G401.6 (cell line): ENCODE data around the gene PADI4.

Source experiments
- FAIRE-seq: peaks from 2 replicates; lab custom pipeline; 2012; peaks lifted over from hg19 to GRCh38; lab: Jason Lieb, UNC

Gene PADI4

DNA sequence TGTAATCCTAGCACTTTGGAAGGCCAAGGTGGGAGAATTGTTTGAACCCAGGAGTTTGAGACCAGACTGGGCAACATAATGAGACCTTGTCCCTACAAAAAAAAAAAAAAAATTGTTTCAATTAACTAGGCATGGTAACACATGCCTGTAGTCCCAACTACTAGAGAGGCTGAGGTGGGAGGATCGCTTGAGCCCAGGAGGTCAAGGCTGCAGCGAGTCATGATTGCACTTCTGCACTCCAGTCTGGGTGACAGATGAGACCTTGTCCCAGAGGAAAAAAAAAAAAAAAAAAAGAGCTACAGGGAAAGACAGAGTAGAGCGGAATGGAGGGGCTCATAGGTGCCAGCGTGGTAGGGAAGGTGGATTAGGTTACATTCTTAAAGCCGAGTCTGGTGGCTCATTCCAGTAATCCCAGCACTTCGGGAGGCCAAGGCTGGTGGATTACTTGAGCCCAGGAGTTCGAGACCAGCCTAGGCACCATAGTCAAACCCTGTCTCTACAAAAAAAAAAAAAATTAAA is 43.0 kb downstream of the PADI4 start:
- no peak for FAIRE-seq

DNA sequence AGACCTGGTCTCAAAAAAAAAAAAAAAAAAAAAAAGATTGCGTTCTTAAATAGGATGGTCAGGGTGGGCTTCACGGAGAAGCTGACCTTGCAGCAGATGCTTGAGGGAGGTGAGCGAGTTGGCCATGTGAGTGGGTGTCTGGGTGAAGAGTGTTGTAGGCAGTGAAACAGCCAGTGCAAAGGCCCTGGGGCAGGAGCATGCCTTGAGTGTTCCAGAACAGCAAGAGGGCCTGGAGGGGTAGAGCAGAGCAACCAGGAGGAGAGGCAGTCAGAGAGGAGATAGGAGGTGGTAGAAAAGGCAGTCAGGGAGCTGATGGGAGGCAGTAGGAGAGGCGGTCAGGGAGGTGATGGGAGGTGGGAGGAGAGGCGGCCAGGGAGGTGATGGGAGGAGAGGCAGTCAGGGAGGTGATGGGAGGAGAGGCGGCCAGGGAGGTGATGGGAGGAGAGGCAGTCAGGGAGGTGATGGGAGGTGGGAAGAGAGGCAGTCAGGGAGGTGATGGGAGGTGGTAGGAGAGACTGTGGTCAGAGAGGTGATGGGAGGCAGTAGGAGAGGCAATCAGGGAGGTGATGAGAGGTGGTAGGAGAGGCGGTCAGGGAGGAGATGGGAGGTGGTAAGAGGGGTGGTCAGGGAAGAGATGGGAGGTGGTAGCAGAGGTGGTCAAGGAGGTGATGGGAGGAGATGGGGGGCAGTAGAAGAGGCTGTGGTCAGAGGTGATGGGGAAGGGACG is 43.8 kb downstream of the PADI4 start:
- no peak for FAIRE-seq

- no peak for FAIRE-seq
These were observed 44.5 kb downstream of the PADI4 start for GRCh38 chr1:17352419-17352909.

GRCh38 chr1:17355898-17356297 is 47.9 kb downstream of the PADI4 start:
- FAIRE-seq = no peak

- FAIRE-seq = no peak
These were observed 48.5 kb downstream of the PADI4 start for GRCh38 chr1:17356387-17357026.

DNA sequence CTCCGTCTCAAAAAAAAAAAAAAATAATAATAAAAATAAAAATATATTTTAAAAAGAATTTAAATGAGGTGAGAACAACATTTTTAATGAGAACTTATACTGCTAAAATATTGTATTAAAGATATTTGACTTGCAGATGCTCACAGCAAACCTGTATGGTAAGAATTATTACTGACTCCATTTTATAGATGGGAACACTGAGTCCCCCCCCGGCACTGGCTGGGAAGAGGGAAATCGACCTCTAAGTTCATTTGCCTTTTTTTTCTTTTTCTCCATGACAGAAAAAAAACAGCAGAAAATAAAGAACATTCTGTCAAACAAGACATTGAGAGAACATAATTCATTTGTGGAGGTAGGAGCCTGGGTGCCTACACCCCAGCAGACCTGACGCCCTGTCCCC is 50.6 kb downstream of the PADI4 start:
- no peak for FAIRE-seq

DNA sequence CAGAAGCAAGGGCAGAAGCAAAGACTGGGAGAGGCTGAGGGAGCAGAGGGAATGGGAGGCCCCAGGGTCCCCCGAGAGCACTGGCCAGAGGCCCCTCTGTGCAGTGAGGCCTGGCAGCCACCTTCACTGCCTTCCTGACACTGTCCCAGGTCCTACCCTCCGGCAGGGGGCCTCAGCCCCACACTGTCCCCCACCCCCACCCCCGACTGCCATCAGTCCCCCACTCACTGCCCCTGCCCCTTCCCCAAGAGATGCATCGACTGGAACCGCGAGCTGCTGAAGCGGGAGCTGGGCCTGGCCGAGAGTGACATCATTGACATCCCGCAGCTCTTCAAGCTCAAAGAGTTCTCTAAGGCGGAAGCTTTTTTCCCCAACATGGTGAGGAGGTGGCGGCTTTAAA is 51.0 kb downstream of the PADI4 start:
- no peak for FAIRE-seq

- no peak for FAIRE-seq
These were observed 51.8 kb downstream of the PADI4 start for GRCh38 chr1:17359808-17360207.

DNA sequence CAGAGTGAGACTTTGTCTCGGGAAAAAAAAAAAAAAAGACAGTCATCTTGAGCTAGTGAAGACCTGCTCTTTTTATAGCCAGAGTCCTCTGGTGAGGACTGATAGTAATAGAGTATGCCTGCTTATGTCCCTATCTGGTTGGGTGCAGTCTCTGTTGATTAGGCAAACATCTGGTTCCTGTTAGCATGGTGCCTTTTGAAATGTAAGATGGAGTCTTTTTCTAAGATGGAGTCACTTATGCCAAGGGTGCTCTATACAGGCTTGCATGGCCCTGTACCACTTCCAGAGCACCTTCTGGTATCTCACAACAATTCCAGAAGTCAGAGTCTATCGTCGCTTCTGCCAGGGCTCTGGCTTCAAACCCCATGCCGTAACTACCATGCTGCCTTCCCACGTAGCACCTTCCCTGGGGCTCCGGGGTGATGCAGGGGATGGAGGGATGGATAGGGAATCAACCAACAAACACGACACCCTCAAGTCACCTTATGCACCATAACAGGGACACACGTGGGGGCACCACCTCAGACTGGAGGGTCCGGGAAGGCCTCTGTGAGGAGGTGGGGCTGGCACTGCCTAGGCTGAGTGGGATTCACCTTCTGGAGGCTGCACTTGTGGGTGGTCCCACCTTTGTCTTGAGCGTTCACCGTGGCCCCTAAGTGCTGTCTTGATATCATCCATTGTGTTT is 52.4 kb downstream of the PADI4 start:
- FAIRE-seq = no peak

DNA sequence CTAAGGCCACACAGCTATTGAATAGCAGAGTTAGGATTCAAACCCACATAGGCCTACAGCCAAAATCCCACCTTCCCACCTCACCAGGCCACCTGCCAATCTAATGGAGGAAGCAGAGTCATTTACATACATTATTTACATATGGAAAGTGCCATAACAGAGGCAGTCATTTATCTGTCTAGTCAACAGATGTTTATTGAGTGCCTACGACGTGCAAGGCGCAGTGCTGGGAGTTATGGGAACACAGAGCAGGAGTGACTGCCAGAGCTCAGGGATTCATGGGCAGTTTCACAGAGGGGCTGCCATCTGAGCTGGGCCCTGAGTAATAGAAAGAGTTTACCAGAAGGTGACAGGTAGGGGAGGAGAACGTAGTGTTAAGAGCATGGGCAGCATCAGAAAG is 53.7 kb downstream of the PADI4 start:
- no peak for FAIRE-seq

DNA sequence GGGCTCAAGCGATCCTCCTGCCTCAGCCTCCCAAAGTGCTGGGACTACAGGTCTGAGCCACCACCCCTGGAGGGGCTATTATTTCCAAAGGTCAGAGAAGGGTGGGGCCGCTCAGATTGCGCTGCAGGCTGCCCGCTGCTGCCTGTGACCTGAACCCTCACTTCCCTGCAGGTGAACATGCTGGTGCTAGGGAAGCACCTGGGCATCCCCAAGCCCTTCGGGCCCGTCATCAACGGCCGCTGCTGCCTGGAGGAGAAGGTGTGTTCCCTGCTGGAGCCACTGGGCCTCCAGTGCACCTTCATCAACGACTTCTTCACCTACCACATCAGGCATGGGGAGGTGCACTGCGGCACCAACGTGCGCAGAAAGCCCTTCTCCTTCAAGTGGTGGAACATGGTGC is 55.4 kb downstream of the PADI4 start:
- no peak for FAIRE-seq

DNA sequence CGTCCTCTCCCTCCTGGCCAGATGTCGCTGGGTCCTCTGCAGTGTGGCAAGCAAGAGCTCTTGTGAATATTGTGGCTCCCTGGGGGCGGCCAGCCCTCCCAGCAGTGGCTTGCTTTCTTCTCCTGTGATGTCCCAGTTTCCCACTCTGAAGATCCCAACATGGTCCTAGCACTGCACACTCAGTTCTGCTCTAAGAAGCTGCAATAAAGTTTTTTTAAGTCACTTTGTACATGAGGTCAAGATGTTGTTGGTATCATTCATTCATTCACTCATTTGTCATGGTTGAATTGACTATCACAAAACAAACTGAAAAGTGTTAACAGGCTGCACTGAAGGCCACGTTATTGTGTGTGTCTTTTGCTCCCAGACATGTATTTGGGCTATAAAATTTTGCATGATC is 55.8 kb downstream of the PADI4 start:
- no peak for FAIRE-seq

DNA sequence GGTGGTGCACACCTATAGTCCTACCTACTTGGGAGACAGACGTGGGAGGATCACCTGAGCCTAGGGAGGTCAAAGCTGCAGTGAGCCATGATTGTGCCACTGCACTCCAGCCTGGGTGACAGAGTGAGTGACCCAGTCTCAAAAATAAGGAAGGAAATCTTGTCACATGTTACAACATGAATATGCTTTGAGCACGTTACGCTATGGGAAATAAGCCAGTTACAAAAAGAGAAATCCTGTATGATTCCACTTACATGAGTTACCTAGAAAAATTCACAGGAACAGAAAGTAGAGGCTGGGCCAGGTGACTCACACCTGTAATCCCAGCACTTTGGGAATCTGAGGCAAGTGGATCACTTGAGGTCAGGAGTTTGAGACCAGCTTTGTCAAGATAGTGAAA is 57.3 kb downstream of the PADI4 start:
- FAIRE-seq = no peak

- no peak for FAIRE-seq
These were observed 61.5 kb downstream of the PADI4 start for GRCh38 chr1:17369466-17369865.

DNA sequence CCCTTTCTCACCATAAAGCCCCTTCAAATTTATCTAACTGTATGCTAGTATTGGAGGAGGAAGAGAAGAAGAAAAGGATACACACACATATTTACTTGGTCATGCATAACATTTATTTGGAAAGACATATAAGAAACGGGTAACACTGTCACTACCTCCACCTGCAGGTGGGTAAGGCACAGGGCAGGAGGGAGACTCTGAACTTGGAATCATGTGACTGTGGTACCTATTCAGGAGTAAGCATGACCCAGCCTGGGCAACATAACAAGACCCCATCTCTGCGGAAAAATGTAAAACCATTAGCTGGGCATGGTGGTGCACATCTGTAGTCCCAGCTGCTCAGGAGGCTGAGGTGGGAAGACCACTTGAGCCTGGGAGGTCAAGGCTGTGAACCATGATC is 62.6 kb downstream of the PADI4 start:
- FAIRE-seq = no peak

DNA sequence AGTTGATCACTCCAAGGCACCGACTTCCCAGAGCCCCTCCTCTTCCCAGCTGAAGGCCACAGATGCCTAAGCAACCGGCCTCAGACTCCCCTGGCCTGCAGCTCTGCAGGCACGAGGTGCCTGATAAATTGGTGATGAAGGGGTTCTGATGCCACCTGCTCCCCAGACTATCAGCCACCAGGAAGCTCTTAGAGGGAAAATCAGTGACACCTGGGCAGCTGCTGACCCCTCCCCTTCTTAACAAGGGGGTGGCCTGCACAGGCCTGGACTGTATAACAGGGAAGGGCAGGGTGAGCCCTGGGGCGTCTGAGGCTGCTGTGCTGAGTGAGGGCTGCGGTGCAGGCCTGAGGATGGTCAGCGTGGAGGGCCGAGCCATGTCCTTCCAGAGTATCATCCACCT is 63.9 kb downstream of the PADI4 start, which contains the start of gene PADI6:
Gene PADI6 (plus strand): TSS at position 301 of the 400 bp plus-strand sequence. CDS start 50 bp downstream, at position 351.
- no peak for FAIRE-seq

- FAIRE-seq = no peak
These were observed 65.0 kb downstream of the PADI4 start for GRCh38 chr1:17372955-17373354.

DNA sequence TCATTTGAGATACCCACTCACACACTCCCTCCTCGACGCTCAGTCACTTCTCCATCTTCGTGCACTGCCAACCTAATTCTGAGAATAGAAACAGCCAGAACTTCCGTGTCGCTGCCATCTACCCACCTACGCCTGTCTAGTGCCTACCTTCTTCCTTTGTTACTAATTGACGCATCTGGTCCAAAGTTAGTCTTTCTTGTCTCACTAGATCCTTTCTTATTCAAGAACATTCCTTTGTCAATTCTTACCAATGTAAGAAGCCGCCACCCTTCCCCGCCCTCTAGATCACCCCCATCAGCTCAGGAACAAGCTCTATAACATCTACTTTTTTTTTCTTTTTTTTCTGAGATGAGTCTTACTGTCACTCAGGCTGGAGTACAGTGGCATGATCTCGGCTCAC is 67.7 kb downstream of the PADI4 start:
- FAIRE-seq = no peak

- FAIRE-seq = no peak
These were observed 69.4 kb downstream of the PADI4 start for GRCh38 chr1:17377325-17377953.

DNA sequence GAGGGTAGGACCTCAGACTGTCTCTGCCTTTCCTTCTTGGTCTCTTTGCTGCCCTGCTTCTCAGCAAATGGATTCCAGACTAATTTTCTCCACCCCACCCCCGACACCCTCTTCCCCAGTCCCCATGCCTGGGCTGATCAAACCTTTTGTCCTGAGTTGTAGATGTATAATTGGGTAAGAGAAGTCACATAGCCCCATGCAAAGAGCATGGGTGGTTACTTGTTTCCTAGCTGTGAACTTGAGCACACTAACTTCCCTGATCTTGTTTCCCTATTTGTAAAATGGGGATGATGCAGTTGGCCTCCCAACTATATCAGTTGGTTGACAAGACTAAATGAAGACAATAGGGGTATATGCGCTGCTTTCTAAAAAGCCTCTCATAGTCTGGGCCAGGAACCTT is 73.2 kb downstream of the PADI4 start:
- no peak for FAIRE-seq

DNA sequence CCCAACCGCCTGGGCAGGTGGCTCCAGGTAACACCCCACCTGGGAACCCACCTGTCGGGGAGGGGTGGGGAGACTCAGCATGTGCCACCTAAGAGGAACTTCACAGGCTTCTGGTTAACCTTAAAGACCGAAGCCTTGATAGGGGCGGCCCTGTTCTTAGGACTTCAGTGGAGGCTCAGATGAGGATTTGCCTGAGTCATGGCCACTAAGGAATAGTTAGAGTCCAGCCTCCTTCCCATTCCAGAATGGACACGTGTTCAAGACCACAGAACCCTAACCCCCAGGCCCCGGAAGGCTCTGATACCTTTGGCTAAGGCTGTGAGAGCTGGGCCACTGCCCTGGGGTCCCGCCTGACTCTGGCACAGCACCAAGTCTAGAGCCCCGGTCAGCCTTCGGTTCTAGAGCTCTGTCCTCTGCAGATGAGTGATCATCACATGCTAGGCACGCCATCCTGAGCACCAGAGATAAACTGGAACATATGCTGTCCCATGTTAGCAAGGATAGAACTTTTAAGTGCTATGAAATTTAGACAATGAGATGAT is 84.3 kb downstream of the PADI4 start:
- FAIRE-seq = no peak

DNA sequence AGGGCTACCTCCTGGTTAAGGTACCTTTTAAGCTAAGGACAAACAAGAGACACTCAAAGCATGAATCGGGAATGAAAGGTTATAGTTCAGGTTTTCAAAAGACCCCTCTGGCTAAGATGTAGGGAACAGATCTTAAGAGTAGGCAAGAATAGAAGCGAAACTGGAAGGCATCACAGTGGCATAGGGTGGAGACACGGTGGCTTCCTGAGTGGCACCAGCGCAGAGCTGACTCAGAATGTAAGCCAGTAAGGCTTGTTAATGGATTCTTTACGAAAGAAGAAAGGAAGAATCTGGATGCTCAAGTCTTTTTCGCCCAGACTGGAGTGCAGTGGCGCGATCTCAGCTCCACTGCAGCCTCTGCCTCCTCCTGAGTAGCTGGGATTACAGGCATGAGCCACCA is 85.2 kb downstream of the PADI4 start:
- FAIRE-seq = no peak
